ENCODE results near the gene FZD1. TPM values are rescaled to one million over a fixed set of nuclear protein-coding genes. Genes with fewer than 3 reads are reported as not detected.

FZD1 gene
- polyA plus RNA-seq, 3 donors: 3.6 to 10.1 (median 7.9) TPM

DNA sequence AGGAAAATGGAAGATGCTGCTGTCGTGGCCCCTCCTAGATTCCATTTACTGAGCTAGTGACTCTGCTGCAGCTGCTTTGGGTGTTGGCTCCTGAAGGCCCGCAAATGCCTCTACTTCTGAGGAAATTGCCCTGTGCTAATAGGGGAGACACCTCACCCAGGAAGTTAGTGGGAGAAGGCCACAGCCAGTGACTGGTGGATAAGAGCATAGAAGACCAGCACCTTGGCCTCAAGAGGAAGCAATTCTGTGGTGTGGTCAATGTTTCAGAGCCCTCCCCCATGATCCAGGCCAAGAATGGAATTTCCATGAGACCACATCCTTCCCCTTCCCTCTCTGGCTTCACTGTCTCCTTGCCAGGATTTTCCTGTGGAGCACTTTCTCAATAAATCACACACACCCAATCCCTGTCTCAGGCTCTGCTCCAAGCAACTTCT is 25.0 kb upstream of the FZD1 start:
- Histone ChIP-seq H2AFZ (ENCODE audit: insufficient read depth, low read depth, low read length, poor library complexity, severe bottlenecking) (peak overlapping the region; percentile 40), H3K27me3 (ENCODE audit: control insufficient read depth in 2 of 2, insufficient read depth in 2 of 2, low read length in 2 of 2) (no peaks in the 10 kb centered on the region), H3K9ac (ENCODE audit: insufficient read depth, low read length, poor library complexity, severe bottlenecking) (no peak overlapping the region), H3K36me3 (replicated peaks in 1 of 2; ENCODE audit: control insufficient read depth in 1 of 2, insufficient read depth in 2 of 2, low read length in 2 of 2) (no peaks in the 10 kb centered on the region), H4K20me1 (ENCODE audit: insufficient read depth, low read length) (no peaks in the 10 kb centered on the region), H3K27ac (ENCODE audit: low read depth in 1 of 2, low read length in 2 of 2) (no peak overlapping the region), H3K9me3 (replicated peaks in 1 of 2; ENCODE audit: control insufficient read depth in 1 of 2, insufficient read depth in 1 of 2, low read length in 2 of 2) (no peaks in the 10 kb centered on the region), H3K4me3 (replicated peaks in 1 of 3; ENCODE audit: low read depth in 2 of 3, low read length in 3 of 3) (no peak overlapping the region), H3K4me2 (replicated peaks; ENCODE audit: extremely low read depth, low read length, poor library complexity, severe bottlenecking) (no peak overlapping the region), H3K79me2 (ENCODE audit: insufficient read depth, low read length) (no peaks in the 10 kb centered on the region), H3K4me1 (ENCODE audit: control insufficient read depth in 1 of 2, insufficient read depth in 2 of 2, low read length in 2 of 2) (peaks cover 18 to 26% of the 10 kb centered on the region in 2 donors)
- Mint-ChIP-seq H3K27ac (no peak overlapping the region), H3K36me3 (no peaks in the 10 kb centered on the region), H3K4me1 (peaks cover 28% of the 10 kb centered on the region), H3K4me3 (no peak overlapping the region), H3K27me3 (ENCODE audit: low read depth in 3 of 3) (peaks cover 2 to 10% (median 4%) of the 10 kb centered on the region in 3 donors), H3K9me3 (peaks cover 0 to 4% (median 0%) of the 10 kb centered on the region in 7 donors)
- peak in 1 of 3 donors; percentile 49 for DNase-seq
- intact Hi-C loops (cut with micrococcal nuclease): no loop called here
- TF ChIP-seq, protein P1, sequence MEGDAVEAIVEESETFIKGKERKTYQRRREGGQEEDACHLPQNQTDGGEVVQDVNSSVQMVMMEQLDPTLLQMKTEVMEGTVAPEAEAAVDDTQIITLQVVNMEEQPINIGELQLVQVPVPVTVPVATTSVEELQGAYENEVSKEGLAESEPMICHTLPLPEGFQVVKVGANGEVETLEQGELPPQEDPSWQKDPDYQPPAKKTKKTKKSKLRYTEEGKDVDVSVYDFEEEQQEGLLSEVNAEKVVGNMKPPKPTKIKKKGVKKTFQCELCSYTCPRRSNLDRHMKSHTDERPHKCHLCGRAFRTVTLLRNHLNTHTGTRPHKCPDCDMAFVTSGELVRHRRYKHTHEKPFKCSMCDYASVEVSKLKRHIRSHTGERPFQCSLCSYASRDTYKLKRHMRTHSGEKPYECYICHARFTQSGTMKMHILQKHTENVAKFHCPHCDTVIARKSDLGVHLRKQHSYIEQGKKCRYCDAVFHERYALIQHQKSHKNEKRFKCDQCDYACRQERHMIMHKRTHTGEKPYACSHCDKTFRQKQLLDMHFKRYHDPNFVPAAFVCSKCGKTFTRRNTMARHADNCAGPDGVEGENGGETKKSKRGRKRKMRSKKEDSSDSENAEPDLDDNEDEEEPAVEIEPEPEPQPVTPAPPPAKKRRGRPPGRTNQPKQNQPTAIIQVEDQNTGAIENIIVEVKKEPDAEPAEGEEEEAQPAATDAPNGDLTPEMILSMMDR (IDR thresholded peaks at IDR 0.05): no peak
- no CpG with 5 or more reads among the region's 2 CpGs for WGBS (ENCODE audit: insufficient coverage)

DNA sequence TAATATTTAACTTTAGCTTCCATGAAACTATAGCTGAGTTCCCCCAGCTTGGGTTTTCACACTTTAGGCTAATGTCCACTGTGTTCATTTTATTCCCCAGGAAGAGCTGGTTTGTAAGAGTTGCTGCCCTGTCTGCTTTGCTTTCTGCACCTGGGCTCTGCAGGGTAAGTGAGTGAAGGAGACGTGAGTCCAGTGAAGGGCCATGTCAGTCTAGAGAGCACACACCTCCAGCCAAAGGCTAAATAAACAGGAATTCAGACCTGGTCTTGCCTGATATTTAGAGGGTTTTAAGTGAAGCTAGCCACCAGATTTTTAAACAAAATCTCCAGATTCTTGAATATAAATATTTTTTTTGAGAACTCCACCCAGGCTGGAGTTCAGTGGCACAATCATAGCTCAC is 24.5 kb upstream of the FZD1 start:
- Mint-ChIP-seq H3K36me3 (no peaks in the 10 kb centered on the region), H3K9me3 (peaks cover 0 to 4% (median 0%) of the 10 kb centered on the region in 7 donors), H3K27ac (peak overlapping the region in 4 of 7 donors; percentile 8 to 60 (median 28)), H3K4me3 (no peak overlapping the region), H3K27me3 (ENCODE audit: low read depth in 3 of 3) (peaks cover 2 to 12% (median 4%) of the 10 kb centered on the region in 3 donors), H3K4me1 (peaks cover 28% of the 10 kb centered on the region)
- Histone ChIP-seq H3K4me3 (replicated peaks in 1 of 3; ENCODE audit: low read depth in 2 of 3, low read length in 3 of 3) (no peak overlapping the region), H3K4me1 (ENCODE audit: control insufficient read depth in 1 of 2, insufficient read depth in 2 of 2, low read length in 2 of 2) (peaks cover 18 to 26% of the 10 kb centered on the region in 2 donors), H3K27ac (ENCODE audit: low read depth in 1 of 2, low read length in 2 of 2) (peak overlapping the region in 1 of 2 donors; percentile 62), H3K9ac (ENCODE audit: insufficient read depth, low read length, poor library complexity, severe bottlenecking) (no peak overlapping the region), H3K4me2 (replicated peaks; ENCODE audit: extremely low read depth, low read length, poor library complexity, severe bottlenecking) (no peak overlapping the region), H3K9me3 (replicated peaks in 1 of 2; ENCODE audit: control insufficient read depth in 1 of 2, insufficient read depth in 1 of 2, low read length in 2 of 2) (no peaks in the 10 kb centered on the region), H4K20me1 (ENCODE audit: insufficient read depth, low read length) (no peaks in the 10 kb centered on the region), H3K79me2 (ENCODE audit: insufficient read depth, low read length) (no peaks in the 10 kb centered on the region), H2AFZ (ENCODE audit: insufficient read depth, low read depth, low read length, poor library complexity, severe bottlenecking) (peak overlapping the region; percentile 8), H3K27me3 (ENCODE audit: control insufficient read depth in 2 of 2, insufficient read depth in 2 of 2, low read length in 2 of 2) (no peaks in the 10 kb centered on the region), H3K36me3 (replicated peaks in 1 of 2; ENCODE audit: control insufficient read depth in 1 of 2, insufficient read depth in 2 of 2, low read length in 2 of 2) (no peaks in the 10 kb centered on the region)
- no CpG with 5 or more reads among the region's 1 CpG for WGBS (ENCODE audit: insufficient coverage)
- intact Hi-C loops (cut with micrococcal nuclease): no loop called here
- TF ChIP-seq, protein P1 (IDR thresholded peaks at IDR 0.05): no peak
- DNase-seq: no peak

Data from CD14-positive monocyte (primary cell).